NCI-H524 (cell line): ENCODE results near the gene GPR33.
A peak's percentile ranks its signal among the peaks of the same experiment; 100 is the strongest.
"Not testable (repeated sequence)": the region's sequence is repeated elsewhere in the genome, so short reads cannot be mapped to it uniquely, and the experiment has no call there.

ENCODE experiments used
- DNase-seq, 2 experiments: peaks; one replicate each; lab custom pipeline; 2025; lab: John Stamatoyannopoulos, UW

Gene GPR33, protein sequence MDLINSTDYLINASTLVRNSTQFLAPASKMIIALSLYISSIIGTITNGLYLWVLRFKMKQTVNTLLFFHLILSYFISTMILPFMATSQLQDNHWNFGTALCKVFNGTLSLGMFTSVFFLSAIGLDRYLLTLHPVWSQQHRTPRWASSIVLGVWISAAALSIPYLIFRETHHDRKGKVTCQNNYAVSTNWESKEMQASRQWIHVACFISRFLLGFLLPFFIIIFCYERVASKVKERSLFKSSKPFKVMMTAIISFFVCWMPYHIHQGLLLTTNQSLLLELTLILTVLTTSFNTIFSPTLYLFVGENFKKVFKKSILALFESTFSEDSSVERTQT

DNA sequence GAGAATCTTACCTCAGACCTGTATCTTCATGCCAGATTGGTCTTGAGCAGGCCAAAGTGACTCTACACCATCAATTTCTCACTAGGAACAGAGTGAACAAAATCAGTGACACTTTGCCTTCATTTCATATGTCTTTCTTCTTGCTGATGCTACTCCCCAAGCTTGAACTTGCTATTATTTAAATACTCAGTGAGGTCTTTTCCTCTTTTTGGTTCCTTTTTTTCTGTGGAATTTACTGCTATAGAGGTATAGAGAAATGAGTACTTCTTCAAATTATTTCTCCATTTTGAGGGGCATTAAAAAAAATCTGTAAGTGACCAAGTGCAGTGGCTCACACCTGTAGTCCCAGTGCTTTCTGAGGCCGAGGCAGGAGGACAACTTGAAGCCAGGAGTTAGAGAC lies at the start of gene GPR33:
TSS of gene GPR33 (minus strand) at position 154 of the 400 bp plus-strand sequence. CDS start 4,074 bp downstream, outside the sequence.
- DNase-seq, result no peak

DNA sequence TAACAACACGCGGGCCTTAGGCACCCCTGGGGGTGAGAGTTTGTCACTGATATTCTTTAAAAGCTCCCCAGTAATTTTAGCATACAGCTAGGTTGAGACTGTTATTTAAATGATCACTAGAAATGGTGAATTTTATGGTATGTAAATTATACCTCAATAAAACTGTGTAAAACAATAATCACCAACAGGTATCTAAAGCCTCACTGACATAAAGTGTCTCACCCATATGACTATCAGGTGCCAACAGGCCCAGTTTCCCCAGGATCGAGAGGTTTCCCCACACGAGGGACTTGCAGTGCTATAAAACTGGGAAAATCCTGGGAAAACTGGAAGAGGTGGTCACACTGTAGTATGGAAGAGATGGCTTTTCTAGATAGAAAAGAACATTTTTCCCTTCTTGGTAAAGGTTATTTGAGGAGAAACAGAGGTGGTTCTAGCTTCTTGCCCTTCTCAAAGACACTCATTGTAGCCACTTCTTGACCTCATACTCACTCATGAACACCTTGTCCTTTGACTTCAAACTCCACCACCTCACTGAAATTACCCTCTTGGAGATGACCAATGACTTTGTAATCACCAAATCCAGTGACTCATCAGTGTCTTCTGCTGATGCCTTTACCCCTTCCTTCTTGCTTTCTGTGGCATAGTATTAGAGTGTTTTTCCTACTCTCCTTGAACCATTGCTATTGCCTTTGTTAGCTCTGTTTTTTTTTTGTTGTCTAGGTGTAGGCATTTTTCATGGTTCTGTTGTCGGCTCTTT lies 48.5 kb upstream of the GPR33 start:
- DNase-seq, result no peak

DNA sequence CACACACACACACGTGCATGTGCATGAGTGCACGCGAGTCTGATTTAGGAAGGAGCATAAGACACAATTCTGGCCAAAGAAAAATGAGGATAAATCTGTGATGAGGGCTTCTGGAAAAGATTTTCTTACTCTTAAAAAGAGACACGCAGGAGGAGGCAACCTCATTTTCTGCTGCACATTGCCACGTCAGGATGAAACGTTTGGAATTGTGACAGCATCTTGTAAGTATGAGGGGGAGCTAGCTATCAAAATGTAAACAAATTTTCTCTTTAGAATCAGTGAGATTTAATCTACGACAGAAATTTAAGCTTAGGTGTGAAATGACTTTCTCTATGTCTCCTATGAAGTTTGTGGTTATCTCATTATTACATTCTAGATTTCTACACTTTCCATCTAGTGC lies 42.3 kb upstream of the GPR33 start:
- DNase-seq, result no peak

DNA sequence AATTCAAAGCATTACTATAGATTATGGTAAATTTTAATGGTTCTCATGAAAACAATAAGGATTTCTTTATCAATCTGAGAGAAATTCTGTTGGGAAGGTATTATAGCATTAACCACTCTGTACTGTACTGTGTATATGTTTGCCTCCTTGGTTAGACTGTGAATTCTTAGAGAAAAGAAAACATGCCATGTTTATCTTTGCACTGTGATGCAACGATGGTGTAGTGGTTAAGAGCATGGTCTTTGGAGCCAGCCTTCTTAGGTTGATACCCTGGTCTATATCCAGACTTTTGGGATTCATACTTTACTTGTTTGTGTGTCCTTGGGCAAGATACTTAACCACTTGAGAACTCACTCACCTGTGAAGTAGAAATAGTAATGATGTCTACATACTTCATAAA lies 41.2 kb upstream of the GPR33 start:
- DNase-seq, result no peak

DNA sequence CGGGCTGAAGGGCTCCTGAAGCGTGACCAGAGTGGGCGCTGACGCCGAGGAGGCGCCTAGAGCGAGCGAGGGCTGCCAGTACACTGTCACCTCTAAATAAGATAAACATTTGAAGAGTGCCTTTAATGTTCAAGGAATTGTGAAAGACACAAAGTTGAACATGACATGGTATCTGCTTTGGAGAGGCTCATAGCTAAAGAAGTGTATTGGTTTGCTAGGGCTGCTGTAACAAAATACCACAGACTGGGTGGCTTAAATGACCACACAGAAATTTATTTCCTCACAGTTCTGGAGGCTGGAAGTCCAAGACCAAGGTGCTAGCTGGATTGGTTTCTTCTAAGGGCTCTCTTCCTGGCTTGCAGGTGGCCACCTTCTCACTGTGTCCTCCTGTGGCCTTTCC lies 39.7 kb upstream of the GPR33 start:
- no peak for DNase-seq

DNA sequence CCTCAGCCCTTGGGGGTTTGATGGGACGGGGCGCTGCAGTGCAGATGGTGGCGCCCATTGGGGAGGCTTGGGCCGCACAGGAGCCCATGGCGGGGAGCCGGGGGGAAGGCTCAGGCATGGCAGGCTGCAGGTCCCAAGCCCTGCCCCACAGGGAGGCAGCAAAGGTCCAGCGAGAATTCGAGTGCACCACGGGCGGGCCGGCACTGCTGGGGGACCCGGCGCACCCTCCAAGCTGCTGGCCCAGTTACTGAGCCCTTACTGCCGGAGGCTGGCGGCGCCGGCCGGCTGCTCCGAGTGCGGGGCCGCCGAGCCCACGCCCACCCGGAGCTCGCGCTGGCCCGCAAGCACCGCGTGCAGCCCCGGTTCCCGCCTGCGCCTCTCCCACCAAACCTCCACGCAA lies 39.2 kb upstream of the GPR33 start:
- no peak for DNase-seq

DNA sequence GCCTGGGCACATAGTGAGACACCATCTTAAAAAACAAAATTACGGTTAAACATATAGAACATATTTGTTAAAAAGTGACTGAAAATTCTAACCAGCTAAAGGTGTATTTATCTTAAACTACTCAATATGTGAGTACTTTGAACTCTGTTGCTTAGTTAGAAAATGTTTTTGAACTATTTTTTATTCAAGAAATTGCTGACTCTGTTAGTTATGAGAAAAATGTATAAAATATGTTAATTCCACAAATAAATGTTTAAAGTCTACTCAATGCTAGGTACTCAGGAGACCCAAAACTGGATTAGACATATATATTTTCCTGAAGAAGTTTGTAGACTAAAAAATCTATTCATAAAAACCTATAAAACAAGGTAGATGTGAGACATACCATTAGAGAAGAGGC lies 23.0 kb upstream of the GPR33 start:
- DNase-seq, result no peak

DNA sequence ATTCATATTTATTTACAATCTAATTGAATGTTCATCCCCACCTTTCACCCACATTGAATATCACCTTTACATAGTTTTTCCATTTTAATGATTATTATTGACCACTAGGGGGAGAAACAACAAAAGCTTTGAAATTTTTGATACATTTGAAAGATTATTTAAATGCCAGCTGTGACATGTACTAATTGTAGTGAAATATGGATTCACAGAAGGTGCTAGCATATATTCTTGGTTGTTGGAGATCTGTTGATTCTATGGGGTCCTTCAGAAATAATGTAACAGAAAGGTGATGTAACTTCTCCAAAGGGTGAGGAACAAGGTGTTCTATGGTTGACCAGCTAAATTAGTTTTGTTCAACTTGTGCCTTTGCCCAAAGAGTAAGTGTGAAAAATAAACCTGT lies 22.4 kb upstream of the GPR33 start:
- DNase-seq, result peak; percentile 40 to 86

DNA sequence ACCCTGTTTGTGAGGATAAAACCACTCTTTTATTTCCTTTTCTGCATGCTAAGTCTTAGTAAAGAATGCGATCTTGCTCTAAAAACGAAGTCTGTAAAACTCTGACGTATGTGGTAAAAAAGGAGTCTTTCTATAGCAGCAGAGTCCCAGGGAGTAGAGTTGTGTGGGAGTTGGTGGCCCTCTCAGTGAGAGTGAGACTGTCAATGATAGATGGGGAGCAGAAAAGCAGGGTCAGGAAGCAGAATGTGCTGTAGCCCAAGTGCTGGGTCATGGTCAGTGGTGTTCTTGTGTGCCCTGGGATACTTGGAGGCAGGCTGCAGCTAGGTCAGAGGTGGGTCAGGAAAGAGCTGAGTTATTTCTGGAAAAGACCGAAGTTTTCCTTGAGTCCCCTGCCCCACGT lies 20.3 kb upstream of the GPR33 start:
- DNase-seq, result no peak

DNA sequence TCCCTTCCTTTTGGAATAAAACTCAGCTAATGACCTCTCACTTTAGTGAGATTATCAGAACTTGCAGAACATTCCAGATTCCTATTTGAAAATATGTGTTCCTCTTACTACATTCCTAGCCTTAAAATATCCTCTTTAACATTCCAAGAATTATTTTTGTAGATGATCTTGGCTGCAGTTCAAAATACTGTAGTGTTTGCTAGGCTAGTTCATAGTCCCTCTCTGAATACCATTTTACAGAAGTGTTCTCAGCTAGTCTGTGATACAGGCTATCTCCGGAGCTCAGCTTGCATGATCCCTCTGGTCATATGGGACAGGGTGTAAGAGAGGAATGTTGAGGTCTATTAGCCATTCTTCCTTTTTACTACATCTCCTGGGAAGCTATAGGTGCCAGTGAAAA lies 17.6 kb upstream of the GPR33 start:
- DNase-seq, result no peak

DNA sequence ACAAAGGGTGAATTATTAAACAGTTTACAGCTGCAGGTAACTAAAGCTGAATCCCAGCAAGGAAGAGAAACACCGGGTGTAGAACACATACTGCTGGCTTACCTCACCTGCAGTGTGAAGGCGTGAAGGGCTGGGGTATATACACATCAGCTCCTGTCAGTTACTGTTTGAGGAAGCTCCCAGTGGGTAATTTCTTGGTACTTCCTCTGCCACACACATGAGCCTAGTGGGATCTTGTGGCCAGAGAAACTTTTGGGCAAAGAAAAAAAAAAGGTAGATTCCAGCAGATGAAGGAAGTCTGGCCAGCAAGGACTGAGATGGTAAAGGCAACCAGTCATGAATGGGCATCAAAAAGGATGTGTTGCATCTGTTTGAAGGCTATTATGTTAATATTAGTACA lies 14.0 kb upstream of the GPR33 start:
- no peak for DNase-seq

DNA sequence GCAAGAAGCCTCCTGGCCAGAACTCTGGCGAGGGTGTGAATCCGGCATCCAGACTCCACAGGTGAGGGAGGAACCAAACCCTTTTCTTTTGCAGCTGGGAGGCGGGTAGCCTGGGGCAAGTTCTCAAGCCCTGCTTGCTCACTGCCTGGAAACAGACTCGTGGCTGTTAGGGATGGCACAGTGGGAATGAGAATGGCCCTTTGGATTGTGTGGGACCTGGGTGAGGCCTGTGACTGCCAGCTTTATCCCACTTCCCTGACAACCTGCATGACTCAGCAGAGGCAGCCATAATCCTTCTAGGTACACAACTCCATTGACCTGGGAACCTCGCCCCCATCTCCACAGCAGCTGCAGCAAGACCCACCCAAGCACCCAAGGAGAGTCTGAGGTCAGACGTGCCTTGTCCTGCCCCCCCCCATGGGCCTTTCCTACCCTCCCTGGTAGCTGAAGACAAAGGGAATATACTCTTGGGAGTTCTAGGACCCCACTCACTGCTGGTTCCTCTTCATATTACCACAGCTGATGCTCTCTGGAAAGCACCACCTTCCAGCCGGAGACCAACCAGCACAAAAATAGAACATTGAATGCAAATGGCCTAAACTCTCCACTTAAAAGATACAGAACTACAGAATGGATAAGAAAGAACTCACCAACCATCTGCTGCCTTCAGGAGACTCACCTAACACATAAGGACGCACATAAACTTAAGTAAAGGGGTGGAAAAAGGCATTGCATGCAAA lies 5.1 kb upstream of the GPR33 start:
- DNase-seq, result no peak

DNA sequence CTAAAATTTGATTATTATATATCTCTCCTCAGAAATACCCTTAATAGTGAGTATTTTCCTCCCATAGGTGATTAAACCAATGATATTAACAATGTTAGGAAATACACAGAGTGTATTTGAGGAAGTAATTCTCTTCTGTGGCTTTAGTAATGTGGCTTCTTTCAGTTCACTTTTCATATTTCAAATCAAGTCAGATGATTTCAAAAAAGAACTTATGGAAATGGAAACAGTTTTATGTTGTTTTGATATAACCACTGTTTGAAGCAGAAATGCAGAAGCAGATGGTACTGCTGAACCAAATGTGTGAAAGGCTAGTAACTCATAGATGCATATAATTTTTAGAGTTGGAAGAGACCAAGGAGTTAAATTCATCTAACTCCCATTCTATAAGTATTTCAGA lies 1.9 kb upstream of the GPR33 start:
- DNase-seq, result no peak

DNA sequence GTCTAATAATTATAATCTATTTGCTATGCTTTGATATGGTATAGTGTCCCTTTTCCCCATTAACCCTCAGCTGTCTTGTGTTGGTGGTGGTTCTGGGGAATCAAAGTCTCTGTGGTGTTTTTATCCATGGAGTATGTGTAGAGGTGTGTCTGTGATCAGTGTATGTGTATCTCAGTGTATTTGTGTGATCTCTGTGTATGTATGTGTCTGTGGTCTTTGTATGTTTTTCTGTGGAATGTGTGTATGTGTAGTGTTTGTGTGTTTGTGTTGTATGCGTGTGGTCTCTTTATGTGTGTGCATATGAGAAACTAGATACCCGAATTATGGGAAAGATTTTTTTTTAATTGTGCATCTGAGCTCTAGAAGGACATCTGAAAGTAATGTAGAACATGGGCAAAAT lies 1.1 kb downstream of the GPR33 start:
- DNase-seq, result no peak

DNA sequence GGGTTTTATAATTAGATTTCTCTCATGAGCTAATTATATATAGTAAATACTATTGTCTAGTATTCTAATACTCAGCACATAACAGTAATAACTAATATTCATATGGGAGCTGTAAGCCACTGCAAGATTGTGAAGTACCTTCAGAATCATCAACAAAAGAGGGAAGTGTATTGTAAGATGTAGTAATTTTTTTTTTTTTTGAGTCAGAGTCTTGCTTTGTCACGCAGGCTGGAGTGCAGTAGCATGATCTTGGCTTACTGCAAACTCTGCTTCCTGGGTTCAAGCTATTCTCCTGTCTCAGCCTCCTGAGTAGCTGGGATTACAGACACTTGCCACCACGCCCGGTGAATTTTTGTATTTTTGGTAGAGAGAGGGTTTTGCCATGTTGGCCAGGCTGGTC lies 3.1 kb downstream of the GPR33 start:
- DNase-seq, result no peak

DNA sequence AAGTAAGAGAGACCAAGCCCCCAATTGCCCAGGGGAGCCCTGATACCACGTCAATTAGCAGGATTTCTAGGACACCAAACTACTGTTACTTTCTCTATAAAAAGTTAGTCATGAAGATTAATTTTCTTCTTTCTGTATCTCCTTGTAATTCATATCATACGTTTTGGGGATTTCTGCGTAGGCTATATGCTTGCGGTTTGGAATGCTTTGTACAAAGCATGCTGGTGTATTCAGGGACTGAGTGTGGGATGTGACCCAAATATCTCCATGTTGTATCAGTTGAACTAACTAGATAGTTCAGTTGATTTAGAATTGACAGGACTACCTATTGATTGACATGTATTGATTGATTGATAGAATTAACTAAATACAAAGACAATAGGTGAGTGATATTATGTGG lies 7.7 kb downstream of the GPR33 start:
- no peak for DNase-seq

DNA sequence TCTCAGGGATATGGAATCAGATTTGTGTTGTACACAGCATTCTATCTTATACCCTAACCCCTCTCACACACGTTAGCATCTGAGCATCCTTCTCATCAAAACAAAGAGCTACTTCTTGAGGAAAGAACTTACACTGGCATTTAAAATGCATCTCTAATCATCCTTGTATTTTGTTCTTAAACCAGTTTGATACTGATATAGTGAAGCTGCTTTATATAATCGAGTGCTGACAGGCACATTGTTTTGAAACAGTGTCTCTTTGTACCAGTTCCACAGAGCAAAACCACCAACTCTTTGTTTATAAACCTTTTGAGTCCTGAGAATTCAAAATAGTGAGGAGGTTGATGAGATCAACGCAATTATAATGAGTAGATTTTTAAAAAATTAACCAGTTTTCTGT lies 8.8 kb downstream of the GPR33 start:
- DNase-seq, result no peak

DNA sequence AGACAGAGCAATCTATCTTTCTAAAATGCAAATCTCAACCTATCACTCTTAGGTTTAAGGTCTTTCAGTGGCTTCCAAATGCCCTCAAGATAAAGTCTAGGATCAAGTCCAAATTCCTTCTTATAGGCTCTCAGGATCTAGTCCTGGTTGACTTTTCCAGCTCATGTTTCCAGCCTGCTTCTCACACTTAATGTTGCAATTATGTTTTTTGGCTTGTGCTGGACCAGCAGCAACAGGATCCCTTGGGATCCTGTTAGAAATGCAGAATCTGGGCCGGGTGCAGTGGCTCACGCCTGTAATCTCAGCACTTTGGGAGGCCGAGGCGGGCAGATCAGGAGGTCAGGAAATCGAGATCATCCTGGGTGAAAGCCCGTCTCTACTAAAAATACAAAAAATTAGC lies 10.6 kb downstream of the GPR33 start:
- no peak for DNase-seq

DNA sequence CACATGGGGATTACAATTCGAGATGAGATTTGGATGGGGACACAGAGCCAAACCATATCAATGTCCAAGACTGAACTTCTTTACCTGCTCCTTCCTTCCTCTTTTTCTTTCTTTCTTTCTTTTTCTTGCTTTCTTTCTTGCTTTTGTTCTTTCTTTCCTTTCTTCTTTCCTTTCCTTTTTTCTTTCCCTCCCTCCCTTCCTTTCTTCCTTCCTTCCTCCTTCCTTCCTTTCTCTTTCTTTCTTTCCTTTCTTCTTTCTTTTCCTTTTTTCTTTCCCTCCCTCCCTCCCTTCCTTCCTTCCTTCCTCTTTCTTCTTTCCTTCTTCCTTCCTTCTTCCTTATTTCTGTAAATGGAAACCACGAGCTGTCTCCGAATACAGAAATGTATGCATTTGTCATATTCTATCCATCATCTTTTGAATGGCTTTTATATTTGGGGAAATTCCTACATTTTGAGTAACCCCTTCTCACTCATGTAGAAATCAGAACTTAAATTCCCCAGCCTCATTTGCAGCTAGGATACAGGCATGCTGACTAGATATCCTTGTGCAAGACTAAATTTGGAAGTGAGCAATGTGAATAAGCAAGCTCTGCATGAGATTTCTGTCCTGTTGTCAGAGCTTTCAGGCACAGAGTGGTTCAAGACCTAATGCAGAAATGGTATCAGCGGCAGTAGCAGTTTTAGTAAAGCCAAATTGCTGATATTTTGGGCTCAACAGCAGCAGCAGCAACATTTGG lies 11.5 kb downstream of the GPR33 start:
- no peak for DNase-seq

DNA sequence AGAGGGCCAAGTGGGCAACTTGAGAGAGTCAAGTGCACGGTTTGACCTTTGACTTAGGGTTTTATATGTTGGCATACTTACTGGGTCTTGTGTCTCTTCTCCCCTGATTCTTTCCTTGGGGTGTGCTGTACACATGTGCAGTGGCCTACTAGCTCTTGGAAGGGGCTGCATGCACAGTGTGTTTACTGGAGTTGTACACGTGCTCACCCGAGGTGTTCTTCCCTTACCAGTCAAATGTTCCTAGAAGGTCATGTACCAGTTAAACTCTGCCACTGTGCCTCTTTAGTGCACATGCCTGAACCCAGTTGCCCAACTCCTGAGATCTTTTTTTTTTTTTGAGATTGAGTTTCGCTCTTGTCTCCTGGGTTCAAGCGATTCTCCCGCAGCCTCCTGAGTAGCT lies 21.3 kb downstream of the GPR33 start:
- no peak for DNase-seq

DNA sequence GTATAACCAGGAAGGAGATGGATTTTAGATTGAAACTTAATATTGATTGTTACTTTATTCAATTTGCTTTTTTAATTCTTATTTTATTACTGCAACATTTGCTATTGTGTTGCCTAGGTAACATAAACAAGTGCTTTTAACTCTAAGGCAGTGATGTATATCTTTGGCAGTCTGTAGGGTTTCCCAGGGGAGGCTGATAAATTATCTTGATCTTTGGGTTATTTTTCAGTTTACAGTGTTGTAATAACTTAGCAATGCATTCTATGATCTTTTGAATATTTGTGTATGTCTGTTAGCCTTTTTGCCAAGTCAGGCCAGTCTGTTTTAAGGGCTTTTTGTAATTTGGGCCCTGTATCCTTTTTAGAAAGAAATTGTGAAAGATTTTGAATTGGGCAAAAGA lies 22.7 kb downstream of the GPR33 start:
- no peak for DNase-seq

DNA sequence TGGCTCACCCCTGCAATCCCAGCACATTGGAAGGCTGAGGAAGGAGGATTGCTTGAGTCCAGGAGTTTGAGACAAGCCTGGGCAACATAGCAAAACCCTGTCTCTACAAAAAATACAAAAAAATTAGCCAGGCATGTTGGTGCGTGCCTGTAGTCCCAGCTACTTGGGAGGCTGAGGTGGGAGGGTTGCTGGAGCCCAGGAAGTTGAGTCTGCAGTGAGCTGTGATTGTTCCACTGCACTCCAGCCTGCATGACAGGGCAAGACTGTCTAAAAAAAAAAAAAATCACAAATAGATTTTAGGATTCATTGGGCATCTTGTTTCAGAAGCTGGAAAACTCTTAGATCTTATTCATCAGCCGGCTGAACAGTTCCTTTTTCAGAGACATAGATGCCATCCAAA lies 25.4 kb downstream of the GPR33 start:
- DNase-seq, result not testable (repeated sequence)
